Measurements from ENCODE around the gene NXPE3. TPM values are rescaled to one million over a fixed set of nuclear protein-coding genes. Genes with fewer than 3 reads are reported as not detected.

The NXPE3 gene
- total RNA-seq, 2 experiments from 2014 or later: 16.7 to 64.3 TPM

GRCh38 chr3:101778385-101779046, 495 bp upstream of the NXPE3 start:
- Histone ChIP-seq H3K4me2 (ENCODE audit: low read length) (peak overlapping the region; percentile 96), H4K20me1 (ENCODE audit: insufficient read depth, low read length) (peaks cover 14% of the 10 kb centered on the region; the same call in 1 of the 2 replicates), H3K79me2 (ENCODE audit: insufficient read depth, low read depth, low read length) (peaks cover 35% of the 10 kb centered on the region), H3K9me2 (ENCODE audit: insufficient read depth, low read length) (no peaks in the 10 kb centered on the region), H2AFZ (ENCODE audit: low read length) (peak overlapping the region; percentile 80), H3K36me3 (ENCODE audit: insufficient read depth, low read length) (peaks cover 29% of the 10 kb centered on the region), H3K4me1 (ENCODE audit: insufficient read depth, low read length, poor library complexity, severe bottlenecking) (peaks cover 57% of the 10 kb centered on the region), H3K4me3 (ENCODE audit: low read depth, low read length, poor library complexity, severe bottlenecking) (peak overlapping the region; percentile 77), H3K9me3 (ENCODE audit: low read length) (no peaks in the 10 kb centered on the region), H3K27ac (ENCODE audit: low read depth, low read length, poor library complexity, severe bottlenecking) (peak overlapping the region; percentile 87)
- intact Hi-C loops (cut with micrococcal nuclease; ENCODE audit: unreplicated experiment): loop anchor here (1.0 to 2.0 kb wide), 3 partner anchors 14 to 78 kb away; partner anchors contain the start of gene CEP97
- TSS peak; percentile 98 for BruUV-seq (replicated peaks)
- ChIA-PET POLR2A (interaction anchor here (0.7 to 3.4 kb wide), 10 partner anchors 10 to 71 kb away, joined by 3 to 19 read pairs (median 4); partner anchors contain the start of gene CEP97), CTCF (ENCODE audit: unreplicated experiment) (interaction anchor here (0.6 kb wide), 1 partner anchor 14 kb away, joined by 3 read pairs; no protein-coding TSS in a partner anchor)
- DNase-seq (ENCODE audit: low spot score): peak; percentile 18
- TF ChIP-seq EZH2phosphoT487 (IDR thresholded peaks at IDR 0.05; ENCODE audit: borderline replicate concordance, low read depth, low read length) (no peak), CTCF (conservative IDR thresholded peaks at IDR 0.05; ENCODE audit: low read length) (no peak)

- Histone ChIP-seq H3K9me2 (ENCODE audit: insufficient read depth, low read length) (no peaks in the 10 kb centered on the region), H3K4me2 (ENCODE audit: low read length) (peak overlapping the region; percentile 96), H3K9me3 (ENCODE audit: low read length) (no peaks in the 10 kb centered on the region), H3K4me1 (ENCODE audit: insufficient read depth, low read length, poor library complexity, severe bottlenecking) (peaks cover 62% of the 10 kb centered on the region), H3K79me2 (ENCODE audit: insufficient read depth, low read depth, low read length) (peaks cover 44% of the 10 kb centered on the region), H3K36me3 (ENCODE audit: insufficient read depth, low read length) (peaks cover 43% of the 10 kb centered on the region), H2AFZ (ENCODE audit: low read length) (peak overlapping the region; percentile 80; the same call in 1 of the 2 replicates), H3K27ac (ENCODE audit: low read depth, low read length, poor library complexity, severe bottlenecking) (peak overlapping the region; percentile 87), H3K4me3 (ENCODE audit: low read depth, low read length, poor library complexity, severe bottlenecking) (peak overlapping the region; percentile 77), H4K20me1 (ENCODE audit: insufficient read depth, low read length) (peaks cover 14% of the 10 kb centered on the region; the same call in 1 of the 2 replicates)
- intact Hi-C loops (cut with micrococcal nuclease; ENCODE audit: unreplicated experiment): loop anchor here (1.0 to 2.0 kb wide), 3 partner anchors 12 to 79 kb away; partner anchors contain the start of gene CEP97
- ChIA-PET POLR2A (interaction anchor here (1.3 to 3.4 kb wide), 9 partner anchors 9 to 72 kb away, joined by 3 to 19 read pairs (median 7); partner anchors contain the start of gene CEP97), CTCF (ENCODE audit: unreplicated experiment) (no interaction called here)
- no peak for DNase-seq (ENCODE audit: low spot score)
- no peak for TF ChIP-seq CTCF (conservative IDR thresholded peaks at IDR 0.05; ENCODE audit: low read length)
- no peak for TF ChIP-seq EZH2phosphoT487 (IDR thresholded peaks at IDR 0.05; ENCODE audit: borderline replicate concordance, low read depth, low read length)
- TSS peak; percentile 72 for BruUV-seq (replicated peaks)
Measured at GRCh38 chr3:101779822-101780381, 891 bp downstream of the NXPE3 start.
